Cerebellar cortex (tissue), 1 donor: ENCODE data around the gene MFAP1.
"Not testable (repeated sequence)": the region's sequence is repeated elsewhere in the genome, so short reads cannot be mapped to it uniquely, and the experiment has no call there.

Source experiments
- DNase-seq: peaks from one replicate; pipeline ENCODE4 v3.0.0-alpha.2; 2015; ENCODE audit warnings: low spot score

The MFAP1 gene

GRCh38 chr15:43815064-43815463 lies 9.4 kb downstream of the MFAP1 start:
- not testable (repeated sequence) for DNase-seq

- no peak for DNase-seq
These were observed 15.4 kb downstream of the MFAP1 start for GRCh38 chr15:43808960-43809678.

GRCh38 chr15:43808435-43808950 lies 16.0 kb downstream of the MFAP1 start:
- DNase-seq: no peak

- DNase-seq: not testable (repeated sequence)
These were observed 21.8 kb downstream of the MFAP1 start for GRCh38 chr15:43802676-43803075.

GRCh38 chr15:43800286-43801141 lies 24.0 kb downstream of the MFAP1 start, which contains the start of gene HYPK:
Gene HYPK, plus strand, starts transcription at chr15:43800599. Its CDS starts 24 bp downstream, at chr15:43800623.
- peak; percentile 95 for DNase-seq

- no peak for DNase-seq
These were observed 24.6 kb downstream of the MFAP1 start, which contains the start of gene SERINC4 for GRCh38 chr15:43799945-43800285. Gene SERINC4, minus strand, starts transcription at chr15:43800220. Its CDS starts 234 bp downstream, at chr15:43799986.

- peak; percentile 28 for DNase-seq
These were observed 25.1 kb downstream of the MFAP1 start for GRCh38 chr15:43799209-43799944.

- no peak for DNase-seq
These were observed 27.9 kb downstream of the MFAP1 start for GRCh38 chr15:43796566-43796965.

GRCh38 chr15:43795997-43796396 lies 28.5 kb downstream of the MFAP1 start:
- DNase-seq: peak; percentile 23

GRCh38 chr15:43795197-43795596 lies 29.3 kb downstream of the MFAP1 start:
- no peak for DNase-seq

GRCh38 chr15:43794269-43795037 lies 30.0 kb downstream of the MFAP1 start:
- no peak for DNase-seq

GRCh38 chr15:43793647-43794046 lies 30.8 kb downstream of the MFAP1 start:
- DNase-seq: no peak

GRCh38 chr15:43792761-43793476 lies 31.6 kb downstream of the MFAP1 start:
- DNase-seq: no peak

- peak; percentile 99 for DNase-seq
These were observed 32.3 kb downstream of the MFAP1 start, which contains the start of gene SERF2 for GRCh38 chr15:43791993-43792760. Gene SERF2, plus strand, starts transcription at chr15:43792320. Its CDS starts 57 bp downstream, at chr15:43792377.

GRCh38 chr15:43789409-43789808 lies 35.1 kb downstream of the MFAP1 start:
- DNase-seq: no peak

GRCh38 chr15:43779016-43779415 lies 45.5 kb downstream of the MFAP1 start:
- no peak for DNase-seq

GRCh38 chr15:43777267-43777914 lies 47.1 kb downstream of the MFAP1 start:
- peak; percentile 75 for DNase-seq

GRCh38 chr15:43776718-43777266 lies 47.7 kb downstream of the MFAP1 start, which contains the start of gene ELL3:
Gene ELL3, minus strand, starts transcription at chr15:43776966. Its CDS starts 65 bp downstream, at chr15:43776901.
- peak; percentile 77 for DNase-seq
